ENCODE measurements around the gene NME7.
"Not testable (repeated sequence)": the region's sequence is repeated elsewhere in the genome, so short reads cannot be mapped to it uniquely, and the experiment has no call there.

Gene NME7

DNA sequence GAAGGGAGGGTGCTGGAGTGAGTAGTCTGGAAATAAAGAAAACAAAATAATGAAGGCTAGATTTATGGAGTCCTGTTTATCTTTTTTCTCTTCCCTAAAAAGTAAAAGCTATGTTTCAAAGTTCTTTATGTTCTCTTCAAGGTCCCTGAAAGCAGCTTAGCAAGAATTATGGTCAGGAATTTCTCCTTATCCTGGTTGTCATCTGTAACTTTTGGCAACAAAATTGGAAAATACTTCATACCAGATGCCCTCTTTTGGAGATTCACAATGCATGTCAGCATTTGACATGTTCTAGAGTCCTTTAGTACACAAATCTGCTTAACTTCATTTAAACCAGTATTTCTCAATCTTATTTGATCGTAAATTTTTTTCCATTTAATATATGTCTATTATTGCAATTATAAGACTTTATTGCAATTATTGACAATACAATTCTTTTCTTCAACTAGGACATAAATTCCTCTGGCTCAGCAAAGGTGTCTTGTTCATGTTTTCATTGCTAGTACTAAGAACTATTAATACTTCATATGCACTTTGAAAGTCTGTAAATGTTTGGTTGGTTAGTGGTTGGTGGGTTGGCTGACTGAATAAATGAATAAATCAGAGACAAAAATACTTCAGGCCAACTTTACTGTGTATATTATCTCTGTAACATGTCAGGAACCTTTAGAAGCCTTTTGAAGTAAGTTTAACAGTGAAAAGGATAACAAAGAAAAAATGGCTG lies 159.6 kb downstream of the NME7 start:
- no peak for DNase-seq

DNA sequence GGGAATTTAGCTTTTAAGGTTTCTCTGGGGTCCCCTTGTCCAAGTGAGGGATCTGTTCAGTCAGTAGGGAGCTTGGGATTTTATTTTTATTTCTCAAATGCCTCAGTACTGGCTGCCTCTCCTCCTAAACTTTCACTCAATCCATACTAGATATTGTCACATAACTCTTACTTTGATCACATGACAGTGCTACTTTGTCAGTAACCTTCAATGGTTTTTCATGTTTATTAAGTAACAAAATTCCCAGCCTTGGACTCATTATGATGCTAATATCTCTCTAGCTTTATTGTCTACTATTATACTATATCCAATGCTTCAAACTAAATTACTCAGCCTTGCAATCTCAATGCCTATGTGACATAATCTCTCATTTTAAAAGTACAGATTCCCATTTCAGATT lies 163.4 kb downstream of the NME7 start:
- no peak for DNase-seq

DNA sequence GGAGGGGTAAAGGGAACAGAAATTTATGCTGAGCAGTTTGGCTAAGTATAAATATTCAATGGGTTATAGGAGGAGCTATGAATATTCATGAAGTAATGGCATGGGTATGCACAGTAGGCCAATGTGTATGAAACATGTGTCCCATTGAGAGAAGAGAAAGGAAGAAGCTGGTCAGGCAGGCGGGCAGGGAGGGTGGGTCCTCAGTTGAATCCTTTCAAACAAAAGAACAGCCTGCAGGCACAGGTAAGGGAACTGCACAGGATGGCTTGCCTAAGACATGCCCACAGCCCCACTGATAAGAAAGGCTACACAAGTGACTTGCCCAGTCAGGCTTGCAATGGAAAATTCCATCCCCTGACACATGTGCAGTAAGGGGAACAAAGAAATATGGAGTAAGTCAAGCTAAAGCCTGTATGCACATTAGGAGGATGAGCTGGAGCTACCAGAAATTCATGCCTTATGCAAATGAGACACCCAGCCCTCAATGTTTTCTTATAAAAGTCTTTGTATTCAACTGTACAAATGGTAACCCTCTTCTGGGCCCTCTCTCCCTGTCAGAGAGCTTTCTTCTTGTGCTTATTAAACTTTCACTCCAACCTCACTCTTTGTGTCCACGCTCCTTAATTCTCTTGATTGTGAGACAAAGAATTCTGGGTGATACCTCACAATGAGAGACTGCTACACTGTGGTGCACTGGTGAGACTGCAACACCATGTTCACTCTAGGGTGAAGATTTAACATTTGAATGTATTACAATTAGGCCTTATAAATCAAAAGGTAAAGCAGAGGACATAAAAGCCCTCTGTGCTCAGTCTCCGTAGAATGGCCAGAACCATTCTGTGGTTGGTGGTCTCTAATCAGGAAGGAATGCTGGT lies 164.6 kb downstream of the NME7 start:
- DNase-seq = no peak

DNA sequence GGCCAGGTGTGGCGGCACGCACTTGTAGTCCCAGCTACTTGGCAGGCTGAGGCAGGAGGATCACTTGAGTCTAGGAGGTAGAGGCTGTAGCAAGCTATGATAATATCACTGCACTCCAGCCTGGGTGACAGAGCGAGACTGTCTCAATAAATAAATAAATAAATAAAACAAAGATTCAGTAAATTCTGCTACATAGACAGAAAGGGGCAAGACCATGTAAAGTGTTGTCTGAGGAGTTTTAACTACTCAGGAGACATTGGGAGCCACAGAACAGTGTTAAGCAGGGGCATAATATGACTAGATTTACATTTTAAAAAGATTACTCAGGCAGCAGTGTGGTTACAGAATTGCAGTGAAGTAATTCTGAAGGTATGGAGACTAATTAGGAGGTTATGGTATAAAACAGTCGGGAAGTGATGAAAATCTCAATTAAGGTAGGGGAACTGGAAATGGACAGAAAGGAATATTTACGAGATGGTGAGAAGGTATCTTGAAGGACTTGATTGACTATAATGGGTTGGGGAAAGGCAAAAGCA lies 166.4 kb downstream of the NME7 start:
- no peak for DNase-seq

DNA sequence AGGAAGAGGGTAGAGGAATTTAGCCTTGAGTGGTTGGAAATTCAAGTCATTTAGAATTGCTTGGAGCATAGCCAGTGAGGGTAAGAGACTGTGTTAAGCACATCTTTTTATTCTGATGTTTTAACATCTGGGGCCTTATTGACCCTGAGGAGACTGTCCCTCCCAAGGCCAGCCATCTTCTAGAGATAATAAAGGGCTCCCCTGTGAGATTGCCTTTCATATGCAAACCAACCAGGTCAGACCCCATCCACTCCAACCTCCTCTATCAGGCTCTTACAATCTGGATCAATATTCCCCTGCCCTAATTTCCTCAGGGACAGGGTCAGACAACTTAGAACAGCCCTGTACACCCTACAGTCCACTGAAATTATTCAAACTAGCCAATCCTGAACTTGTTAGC lies 167.3 kb downstream of the NME7 start:
- DNase-seq = no peak

DNA sequence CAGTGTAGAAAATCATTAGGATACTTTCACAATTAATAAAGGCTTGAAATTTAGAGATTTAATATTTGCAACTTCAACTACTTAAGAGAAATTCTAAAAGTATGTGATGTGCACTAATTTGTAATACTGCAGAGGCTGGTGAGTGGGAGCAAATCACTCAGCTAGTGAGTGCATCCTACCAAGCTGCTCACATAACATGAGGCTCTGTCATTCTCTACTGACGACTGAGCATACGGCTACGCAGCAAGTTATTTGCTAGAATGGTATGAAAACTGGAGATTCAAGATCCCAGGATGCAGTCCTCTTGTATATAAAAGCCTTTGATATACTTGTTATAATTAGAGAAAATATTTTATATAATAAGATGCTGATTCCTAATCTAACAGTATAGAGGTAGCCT lies 171.0 kb downstream of the NME7 start:
- no peak for DNase-seq

DNA sequence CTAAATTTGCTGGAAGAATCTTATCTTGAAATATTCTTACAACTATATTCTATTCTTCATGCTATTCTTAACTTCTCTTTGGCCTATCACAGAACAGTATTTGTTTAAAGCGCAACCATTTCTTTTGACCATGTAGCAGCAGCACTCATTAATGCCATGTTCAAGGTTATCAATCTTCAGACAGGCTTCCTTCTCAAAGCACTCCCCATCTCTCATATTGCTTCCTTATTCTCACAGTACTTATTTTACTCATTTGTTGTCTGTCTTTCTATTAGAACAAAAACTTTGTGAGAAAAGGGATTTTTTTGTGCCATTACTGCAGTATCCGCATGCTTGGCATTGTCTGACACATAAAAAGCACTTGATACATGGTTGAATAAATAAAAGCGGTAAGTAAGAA lies 171.4 kb downstream of the NME7 start:
- no peak for DNase-seq

DNA sequence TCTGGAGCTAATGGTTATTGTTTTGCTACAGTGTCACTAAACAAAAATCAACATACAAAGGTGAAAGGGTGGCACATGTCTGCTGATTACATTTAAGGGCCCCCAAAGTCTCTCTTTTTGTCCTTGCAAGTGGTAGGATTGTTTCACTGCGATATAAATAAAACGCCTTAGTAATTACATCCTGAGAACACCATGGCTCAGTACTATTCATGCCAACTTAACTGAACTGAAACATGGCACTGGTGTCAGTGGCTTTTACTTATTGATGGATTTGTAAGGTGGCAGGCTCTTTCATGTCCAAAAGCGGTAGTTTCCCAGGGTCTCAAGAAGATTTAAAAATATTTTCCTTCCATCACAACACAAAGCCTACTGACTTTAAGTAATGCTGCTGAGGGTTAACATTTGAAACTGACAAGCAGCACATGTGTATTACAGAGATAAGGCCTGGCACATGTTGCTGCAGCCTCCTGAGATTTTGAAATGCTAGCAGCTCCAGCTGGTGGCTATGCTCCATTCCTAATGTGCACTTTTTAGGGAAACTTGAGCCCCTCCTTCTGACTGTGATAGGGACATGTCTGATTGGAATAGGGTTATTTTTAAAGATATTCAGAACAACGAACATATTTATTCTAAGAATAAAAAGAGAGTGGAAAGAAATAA lies 174.3 kb downstream of the NME7 start:
- DNase-seq = no peak

DNA sequence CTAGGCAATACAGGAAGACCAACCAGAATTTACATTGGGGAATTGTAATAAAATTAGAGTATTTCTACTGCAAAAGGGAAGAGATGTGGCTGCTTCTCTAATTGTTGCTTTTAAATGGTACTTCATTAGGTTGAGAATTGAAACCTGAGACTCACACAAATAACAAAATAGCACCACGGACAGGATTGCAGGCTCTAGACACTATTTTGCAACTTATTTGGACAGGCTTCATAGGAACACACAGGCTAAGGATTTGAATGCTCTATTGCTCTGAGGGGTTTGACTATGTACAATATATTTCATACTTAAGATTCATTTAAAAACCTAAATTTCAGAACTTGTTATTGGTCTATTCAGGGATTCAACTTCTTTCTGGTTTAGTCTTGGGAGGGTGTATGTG lies 181.5 kb downstream of the NME7 start:
- DNase-seq = no peak

DNA sequence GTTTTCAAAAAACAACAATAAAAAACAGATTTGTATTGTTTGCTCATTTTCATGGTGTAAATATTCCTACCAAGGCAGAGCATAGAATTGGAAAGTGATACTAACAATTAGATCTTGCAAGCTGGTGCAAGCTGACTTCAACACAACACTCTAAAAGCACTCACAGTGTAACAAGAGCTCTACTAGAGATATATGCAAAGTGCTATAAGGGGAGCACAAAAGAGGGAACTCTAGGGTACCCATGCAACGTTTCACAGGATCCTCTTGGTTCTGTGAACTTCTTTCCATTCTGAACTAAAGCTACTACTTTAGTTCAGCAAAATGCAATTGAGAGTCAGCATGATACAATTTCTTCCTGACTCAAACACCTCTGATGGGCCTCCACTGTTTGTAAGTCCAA lies 182.8 kb downstream of the NME7 start:
- DNase-seq = no peak

DNA sequence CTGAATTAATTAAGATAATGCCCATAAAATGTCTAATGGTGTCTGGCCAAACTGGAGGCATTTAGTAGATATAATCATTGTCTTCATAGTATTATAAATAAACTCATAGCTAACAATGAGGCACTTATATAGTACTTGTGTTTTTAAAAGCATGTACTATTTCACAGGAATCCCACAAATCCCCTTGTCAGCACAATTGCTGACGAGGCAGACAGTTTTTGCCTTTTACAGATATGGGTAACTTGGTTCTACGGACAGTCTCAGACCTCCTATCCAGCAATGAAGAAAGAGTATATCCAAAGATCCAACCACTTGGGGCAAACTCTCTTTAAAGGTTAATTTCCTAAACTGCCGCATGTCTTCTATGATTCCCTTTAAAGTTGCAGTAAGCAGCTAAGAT lies 187.4 kb downstream of the NME7 start:
- DNase-seq = no peak

DNA sequence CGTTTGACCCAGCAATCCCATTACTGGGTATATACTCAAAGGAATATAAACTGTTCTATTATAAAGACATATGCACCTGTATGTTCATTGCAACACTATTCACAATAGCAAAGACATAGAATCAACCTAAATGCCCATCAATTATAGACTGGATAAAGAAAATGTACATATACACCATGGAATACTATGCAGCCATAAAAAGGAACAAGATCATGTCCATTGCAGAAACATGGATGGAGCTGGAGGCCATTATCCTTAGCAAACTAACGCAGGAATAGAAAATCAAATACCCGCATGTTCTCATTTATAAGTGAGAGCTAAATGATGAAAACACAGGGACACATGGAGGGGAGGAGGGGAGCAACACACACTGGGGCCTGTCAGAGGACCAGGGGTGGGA lies 188.2 kb downstream of the NME7 start:
- DNase-seq = not testable (repeated sequence)

DNA sequence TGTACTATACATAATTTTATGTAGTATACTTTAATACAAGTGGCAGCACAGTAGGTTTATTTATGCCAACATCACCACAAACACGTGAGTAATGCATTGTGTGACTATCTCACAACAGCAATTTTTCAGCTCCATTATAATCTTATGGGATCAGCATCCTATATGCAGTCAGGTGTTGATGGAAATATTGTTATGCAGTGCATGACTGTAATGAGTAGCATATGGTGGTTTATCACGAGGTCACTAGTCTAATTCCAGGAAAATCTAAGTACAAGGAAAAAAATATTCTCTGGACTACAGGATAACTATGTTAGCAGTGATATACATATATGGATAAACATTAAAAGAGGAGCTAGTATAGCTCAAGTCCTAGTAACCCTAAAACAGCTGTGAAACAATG lies 192.1 kb downstream of the NME7 start:
- DNase-seq = no peak

DNA sequence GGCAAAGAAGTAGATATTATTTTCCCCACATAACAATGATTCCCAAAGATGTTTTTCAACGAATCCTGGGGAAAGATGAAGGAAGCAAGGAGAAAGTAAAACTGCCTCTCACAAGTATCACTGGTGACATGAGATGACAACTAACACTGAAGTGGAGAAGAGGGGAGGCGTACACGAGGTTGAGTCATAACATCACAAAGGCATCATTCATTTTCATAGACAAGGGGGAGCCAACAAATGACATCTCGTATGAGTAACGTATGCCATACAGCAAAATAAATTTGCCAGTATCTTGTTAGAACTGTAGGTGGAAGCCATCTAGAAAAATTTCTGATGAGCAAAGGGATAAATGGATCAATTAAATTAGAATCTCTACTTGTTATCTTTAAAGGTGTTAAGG lies 204.5 kb downstream of the NME7 start:
- DNase-seq = no peak

DNA sequence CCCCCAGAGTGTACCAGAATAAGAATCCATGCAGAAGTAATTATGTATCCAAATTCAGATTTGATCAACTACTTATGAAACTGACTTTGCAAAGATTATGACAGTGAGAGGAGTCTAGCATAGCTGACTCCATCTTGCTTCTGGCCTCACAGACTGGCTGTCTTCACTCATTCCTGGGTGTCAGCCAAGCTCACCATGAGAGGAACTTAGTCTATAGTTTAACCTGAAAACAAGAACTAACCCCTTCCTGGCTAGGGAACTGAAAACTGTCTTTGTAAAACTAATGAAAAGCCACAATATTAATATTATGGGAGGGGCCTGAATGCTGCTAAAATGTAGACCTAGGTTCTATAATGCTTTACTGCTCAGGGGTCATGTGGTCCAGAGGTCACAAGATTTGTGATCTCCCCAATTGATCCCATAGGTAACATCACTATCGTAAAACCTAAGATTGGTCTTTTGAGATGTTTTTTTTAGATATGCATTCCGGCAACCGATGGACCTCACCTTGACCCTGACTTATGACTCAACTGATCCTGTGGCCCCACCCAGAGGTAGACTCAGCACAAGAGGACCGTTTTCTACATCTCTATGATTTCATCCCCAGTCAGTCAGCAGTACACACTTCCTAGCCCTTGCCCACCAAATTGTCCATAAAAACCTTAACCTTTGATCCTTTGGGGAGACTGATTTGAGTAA lies 206.0 kb downstream of the NME7 start:
- DNase-seq = no peak

DNA sequence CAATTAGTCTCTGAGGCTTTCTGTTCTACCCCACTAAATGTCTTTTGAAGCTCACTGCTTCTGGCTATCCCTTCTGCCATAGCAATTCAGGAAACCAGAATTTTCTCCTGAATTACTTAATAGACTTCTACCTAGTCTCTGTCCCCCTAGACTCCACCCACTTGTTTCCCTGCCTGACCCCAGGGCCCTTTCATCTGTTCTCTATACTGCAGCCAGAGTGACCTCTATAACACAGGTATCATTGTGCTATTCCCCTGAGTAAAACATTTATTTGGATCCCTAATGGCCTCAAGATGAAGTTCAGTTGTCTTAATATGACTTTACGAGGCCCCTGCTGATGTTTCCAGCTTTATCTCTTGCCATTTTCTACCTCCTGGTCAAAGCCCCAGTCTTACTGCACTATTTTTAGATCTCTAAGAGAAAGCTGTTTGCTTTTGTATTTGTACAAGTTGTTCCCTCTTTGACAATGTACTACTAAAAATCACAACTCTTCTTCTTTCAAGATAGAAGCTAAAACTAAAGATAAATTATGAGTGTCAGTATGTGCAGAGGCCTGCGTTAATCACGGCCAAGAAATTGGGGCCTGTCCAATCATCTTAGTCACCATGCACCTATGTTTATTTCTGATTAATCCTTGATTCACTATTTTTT lies 206.6 kb downstream of the NME7 start:
- no peak for DNase-seq

DNA sequence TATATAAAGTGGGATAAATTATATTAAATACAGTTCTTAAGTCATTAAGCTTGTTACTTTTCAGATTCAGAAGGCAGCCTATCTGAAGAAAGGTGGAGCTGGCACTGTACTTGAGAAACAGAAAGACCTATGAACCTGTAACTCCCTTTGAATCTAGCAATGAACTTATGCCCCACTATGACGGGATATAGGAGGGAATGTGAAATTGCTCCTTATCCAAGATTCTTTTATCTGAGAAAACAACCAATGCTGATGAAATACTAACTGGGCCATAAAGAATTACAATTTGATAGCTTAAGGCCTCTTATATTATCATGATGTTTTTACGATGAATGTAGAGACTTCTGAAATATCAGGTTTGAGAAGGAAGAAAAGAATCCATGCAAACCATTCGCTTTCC lies 211.0 kb downstream of the NME7 start:
- no peak for DNase-seq

DNA sequence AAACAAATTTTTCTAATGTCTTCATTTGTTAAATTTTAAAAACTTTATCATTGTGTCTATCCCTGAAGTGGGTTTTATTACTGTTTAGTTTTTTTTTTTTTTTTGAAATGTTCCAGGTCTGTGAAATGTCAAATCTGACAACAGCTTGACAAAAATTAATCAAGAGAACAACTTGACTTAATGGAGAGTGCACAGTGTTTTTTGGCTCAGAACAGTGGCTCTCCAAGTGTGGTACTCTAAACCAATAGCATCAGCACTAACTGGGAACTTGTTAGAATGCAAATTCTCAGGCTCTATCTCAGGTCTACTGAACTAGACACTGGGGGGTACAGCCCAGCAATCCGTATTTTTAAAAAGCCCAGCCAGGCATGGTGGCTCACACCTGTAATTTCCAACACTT lies 211.9 kb downstream of the NME7 start:
- no peak for DNase-seq

DNA sequence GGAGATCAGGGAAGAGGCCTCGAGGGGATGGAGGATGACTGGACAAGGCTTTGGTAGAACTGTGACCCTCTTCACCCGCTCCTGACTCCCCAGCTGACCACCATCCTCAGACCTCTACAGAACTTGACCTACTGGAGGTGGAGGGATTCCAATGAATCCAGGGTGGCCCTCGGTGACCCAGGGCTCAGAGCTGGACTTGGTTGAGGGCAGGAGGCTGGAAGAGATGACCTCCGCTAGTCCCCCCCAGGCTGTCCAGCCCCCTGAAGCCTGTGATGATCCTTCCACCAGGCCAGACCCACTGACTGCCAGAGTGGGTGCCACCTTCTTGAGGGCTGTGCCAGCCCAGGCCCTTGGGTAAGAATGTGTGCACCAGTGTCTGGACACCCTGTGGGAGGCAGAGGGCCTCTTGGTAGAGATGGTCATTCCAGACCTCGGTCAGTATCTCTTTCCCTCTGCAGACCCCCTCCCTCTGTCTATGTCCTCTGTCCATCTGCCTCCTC lies 216.2 kb downstream of the NME7 start:
- DNase-seq = no peak

DNA sequence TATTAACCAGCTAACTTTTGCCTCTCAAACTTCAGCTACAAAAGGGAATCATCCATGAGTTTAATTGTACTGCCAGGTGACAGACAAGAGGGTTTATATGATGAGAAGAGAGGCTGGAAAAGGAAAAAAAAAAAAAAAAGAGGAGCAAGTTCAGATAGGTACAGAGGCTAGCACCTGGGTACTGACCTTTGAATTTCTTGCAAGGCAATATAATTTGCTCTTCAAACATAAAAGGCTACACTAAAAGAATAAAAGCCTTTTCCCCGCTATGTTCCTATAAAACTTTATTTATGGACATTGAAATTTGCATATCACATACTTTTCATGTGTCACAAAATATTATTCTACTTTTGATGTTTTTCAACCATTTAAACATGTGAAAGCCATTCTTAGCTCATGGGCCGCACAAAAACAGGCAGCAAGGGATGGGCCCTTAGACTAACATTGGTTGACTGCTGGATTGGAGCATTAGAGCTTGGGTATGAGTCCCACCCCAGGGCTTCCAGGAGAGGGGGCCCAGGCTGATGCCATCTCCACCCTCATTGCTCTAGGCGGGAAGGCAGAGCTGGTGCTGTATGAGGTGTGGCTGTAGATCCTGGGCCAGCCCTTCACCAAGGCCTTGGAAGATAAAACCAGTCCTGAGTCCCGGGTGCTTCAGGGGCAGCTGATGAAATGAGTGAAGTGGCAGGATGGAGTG lies 216.8 kb downstream of the NME7 start:
- DNase-seq = no peak

DNA sequence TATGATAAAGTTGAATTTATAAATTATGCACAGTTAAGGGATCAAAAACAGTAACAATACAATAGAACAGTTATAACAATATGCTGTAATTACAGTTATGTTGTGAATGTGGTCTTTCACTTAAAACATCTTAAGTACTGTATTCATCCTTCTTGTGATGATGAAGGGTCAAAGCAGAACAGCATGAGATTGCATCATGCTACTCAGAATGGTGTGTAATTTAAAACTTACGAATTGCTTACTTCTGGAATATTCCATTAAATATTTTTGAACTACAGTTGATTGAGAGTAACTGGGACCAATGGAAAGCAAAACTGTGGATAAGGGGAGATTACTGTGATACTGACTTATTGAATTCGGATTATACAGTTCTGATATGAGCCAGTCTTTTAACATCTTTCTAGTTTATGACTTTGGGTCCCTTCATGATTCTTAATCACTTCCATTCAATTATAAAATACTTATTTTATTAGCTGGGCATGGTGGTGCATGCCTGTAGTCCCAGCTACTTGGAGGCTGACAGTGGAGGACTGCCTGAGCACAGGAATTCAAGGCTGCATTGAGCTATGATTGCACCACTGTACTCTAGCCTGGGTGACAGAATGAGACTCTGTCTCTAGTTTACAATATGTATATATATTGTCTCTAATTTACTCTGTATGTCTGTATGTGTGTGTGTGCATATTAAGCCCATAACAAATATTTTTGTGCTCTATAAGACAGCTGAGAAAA lies 217.9 kb downstream of the NME7 start:
- no peak for DNase-seq

Data from activated T-cell treated with anti-CD3 and anti-CD28 coated beads, Interleukin-2, amount 50 U/mL, for 1 hour (primary cell).